Stimulated activated CD4-positive, alpha-beta T cell treated with anti-CD3 and anti-CD28 coated beads, Interleukin-1b, Interleukin-23, amount 100 ng/mL, for 1 hour (primary cell): ENCODE measurements around the gene SCN8A.

ENCODE experiments used
- DNase-seq, 2 donors: peaks; one replicate each; pipeline ENCODE4 v3.0.0-alpha.2; 2020; ENCODE audit warnings: low read depth in 2 of 2

Gene SCN8A

GRCh38 chr12:51833448-51834227 lies 242.6 kb downstream of the SCN8A start:
- no peak for DNase-seq

- no peak for DNase-seq
Observed at GRCh38 chr12:51834411-51834810, 243.4 kb downstream of the SCN8A start.

GRCh38 chr12:51836041-51836826 lies 245.2 kb downstream of the SCN8A start:
- no peak for DNase-seq

- DNase-seq, result no peak
Observed at GRCh38 chr12:51836827-51837173, 245.8 kb downstream of the SCN8A start.

- no peak for DNase-seq
Observed at GRCh38 chr12:51837286-51837685, 246.3 kb downstream of the SCN8A start.

GRCh38 chr12:51838036-51838435 lies 247.0 kb downstream of the SCN8A start:
- no peak for DNase-seq

- DNase-seq, result no peak
Observed at GRCh38 chr12:51838762-51839161, 247.7 kb downstream of the SCN8A start.

GRCh38 chr12:51839310-51839947 lies 248.4 kb downstream of the SCN8A start:
- DNase-seq, result no peak

- no peak for DNase-seq
Observed at GRCh38 chr12:51840966-51841365, 249.9 kb downstream of the SCN8A start.

- no peak for DNase-seq
Observed at GRCh38 chr12:51841727-51842126, 250.7 kb downstream of the SCN8A start.

- DNase-seq, result no peak
Observed at GRCh38 chr12:51844854-51845253, 253.8 kb downstream of the SCN8A start.

- DNase-seq, result no peak
Observed at GRCh38 chr12:51845482-51845881, 254.4 kb downstream of the SCN8A start.

GRCh38 chr12:51846271-51846691 lies 255.2 kb downstream of the SCN8A start:
- no peak for DNase-seq

GRCh38 chr12:51846911-51847642 lies 256.0 kb downstream of the SCN8A start:
- DNase-seq, result peak in 1 of 2 donors; percentile 33

GRCh38 chr12:51847643-51848325 lies 256.8 kb downstream of the SCN8A start:
- DNase-seq, result no peak

- DNase-seq, result no peak
Observed at GRCh38 chr12:51848326-51848727, 257.3 kb downstream of the SCN8A start, which contains the start of gene FIGNL2. FIGNL2 (minus strand) TSS chr12:51848718; CDS start chr12:51822413, 26,305 bp downstream.

- no peak for DNase-seq
Observed at GRCh38 chr12:51848841-51849735, 258.1 kb downstream of the SCN8A start.

- DNase-seq, result no peak
Observed at GRCh38 chr12:51850081-51850964, 259.3 kb downstream of the SCN8A start.

- no peak for DNase-seq
Observed at GRCh38 chr12:51850965-51851299, 259.9 kb downstream of the SCN8A start.
